Measurements from ENCODE around the gene ABHD16A.

ABHD16A gene

GRCh38 chr6:31723980-31724691 lies 21.0 kb upstream of the ABHD16A start:
- H3K36me3 Mint-ChIP-seq (ENCODE audit: low read depth): peaks cover 18% of the 10 kb centered on the region
- H3K27me3 Mint-ChIP-seq: no peaks in the 10 kb centered on the region
- H3K4me3 Mint-ChIP-seq: no peak overlapping the region
- H3K9me3 Mint-ChIP-seq: no peaks in the 10 kb centered on the region
- no peak overlapping the region for H3K27ac Mint-ChIP-seq
- H3K4me1 Mint-ChIP-seq (ENCODE audit: low read depth): peaks cover 44% of the 10 kb centered on the region

DNA sequence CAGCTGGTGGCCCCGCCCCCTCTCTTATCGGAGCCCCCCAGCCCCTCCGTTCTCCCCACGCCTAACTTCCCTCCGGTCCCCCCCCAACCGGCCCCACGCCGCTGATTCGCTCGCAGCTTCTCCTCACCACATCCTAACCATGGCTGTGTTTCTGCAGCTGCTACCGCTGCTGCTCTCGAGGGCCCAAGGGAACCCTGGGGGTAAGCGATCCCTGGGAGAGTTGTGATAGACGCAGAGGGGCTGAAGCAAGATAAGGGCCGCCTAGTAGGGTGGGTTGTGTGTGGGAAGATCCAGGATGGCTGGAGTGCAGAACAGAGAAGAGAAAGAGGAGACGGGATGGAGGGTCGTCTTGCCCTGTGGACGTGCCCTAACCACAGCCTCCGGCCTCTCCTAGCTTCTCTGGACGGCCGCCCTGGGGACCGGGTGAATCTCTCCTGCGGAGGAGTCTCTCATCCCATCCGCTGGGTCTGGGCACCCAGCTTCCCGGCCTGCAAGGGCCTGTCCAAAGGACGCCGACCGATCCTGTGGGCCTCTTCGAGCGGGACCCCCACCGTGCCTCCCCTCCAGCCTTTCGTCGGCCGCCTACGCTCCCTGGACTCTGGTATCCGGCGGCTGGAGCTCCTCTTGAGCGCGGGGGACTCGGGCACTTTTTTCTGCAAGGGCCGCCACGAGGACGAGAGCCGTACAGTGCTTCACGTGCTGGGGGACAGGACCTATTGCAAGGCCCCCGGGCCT lies 20.3 kb upstream of the ABHD16A start, which contains the start of gene MPIG6B:
TSS of gene MPIG6B (plus strand) at position 129 of the 735 bp plus-strand sequence. CDS start at position 140, 11 bp downstream.
- H3K4me1 Mint-ChIP-seq (ENCODE audit: low read depth): peaks cover 37% of the 10 kb centered on the region

GRCh38 chr6:31722173-31722572 lies 19.0 kb upstream of the ABHD16A start:
- Mint-ChIP-seq H3K4me3 (no peak overlapping the region), H3K36me3 (ENCODE audit: low read depth) (peaks cover 12% of the 10 kb centered on the region), H3K27me3 (no peaks in the 10 kb centered on the region), H3K9me3 (no peaks in the 10 kb centered on the region), H3K4me1 (ENCODE audit: low read depth) (peaks cover 27% of the 10 kb centered on the region), H3K27ac (no peak overlapping the region)

More for the DNA sequence above, 20.3 kb upstream of the ABHD16A start, which contains the start of gene MPIG6B:
- H3K27me3 Mint-ChIP-seq: no peaks in the 10 kb centered on the region
- no peaks in the 10 kb centered on the region for H3K9me3 Mint-ChIP-seq
- peaks cover 18% of the 10 kb centered on the region for H3K36me3 Mint-ChIP-seq (ENCODE audit: low read depth)
- H3K27ac Mint-ChIP-seq: peak within 1 kb of the TSS; percentile 24
- H3K4me3 Mint-ChIP-seq: no peak within 1 kb of the TSS

DNA sequence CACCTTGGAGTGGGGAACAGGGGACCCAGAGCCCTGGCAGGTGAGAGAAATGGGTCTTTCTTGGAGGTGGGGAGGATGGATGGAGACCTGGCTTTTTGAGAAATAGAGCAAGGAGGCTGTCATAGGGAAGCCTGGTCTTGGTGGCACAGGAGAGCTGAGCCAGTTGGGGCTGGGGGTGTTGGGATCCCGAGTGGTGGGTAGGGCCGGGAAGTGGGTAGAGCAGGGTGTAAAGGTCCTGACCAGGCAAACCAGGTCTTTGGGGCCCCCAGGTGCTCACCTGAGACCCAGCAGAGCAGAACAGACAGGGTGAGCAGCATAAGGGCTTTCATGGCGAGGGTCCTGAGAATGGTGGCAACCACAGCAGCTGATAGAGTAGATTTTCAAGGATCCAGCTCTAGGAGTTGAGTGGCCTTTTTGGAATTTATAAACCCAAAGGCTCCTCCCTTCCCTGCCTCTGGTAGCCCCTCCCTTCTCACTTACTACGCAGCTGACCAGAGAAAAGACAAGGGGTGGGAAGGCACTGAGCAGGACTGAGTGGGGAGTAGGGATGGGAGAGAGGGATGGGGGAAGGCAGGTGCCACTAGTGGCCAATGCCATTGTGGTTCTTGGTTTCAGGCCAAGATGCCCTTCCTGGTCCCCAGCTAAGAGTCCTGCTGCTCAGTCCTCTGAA lies 18.4 kb upstream of the ABHD16A start, which contains the start of gene LY6G6C:
TSS of gene LY6G6C (minus strand) at position 396 of the 670 bp plus-strand sequence. CDS start at position 329, 67 bp downstream.
- H3K4me1 Mint-ChIP-seq (ENCODE audit: low read depth): peaks cover 20% of the 10 kb centered on the region
- H3K36me3 Mint-ChIP-seq (ENCODE audit: low read depth): peaks cover 6% of the 10 kb centered on the region
- no peaks in the 10 kb centered on the region for H3K27me3 Mint-ChIP-seq
- H3K27ac Mint-ChIP-seq: no peak within 1 kb of the TSS
- H3K4me3 Mint-ChIP-seq: no peak within 1 kb of the TSS
- H3K9me3 Mint-ChIP-seq: no peaks in the 10 kb centered on the region

GRCh38 chr6:31720196-31720770 lies 17.2 kb upstream of the ABHD16A start:
- Mint-ChIP-seq H3K4me3 (no peak overlapping the region), H3K27ac (no peak overlapping the region), H3K4me1 (ENCODE audit: low read depth) (peaks cover 10% of the 10 kb centered on the region), H3K36me3 (ENCODE audit: low read depth) (no peaks in the 10 kb centered on the region), H3K27me3 (no peaks in the 10 kb centered on the region), H3K9me3 (no peaks in the 10 kb centered on the region)

- Mint-ChIP-seq H3K4me3 (no peak overlapping the region), H3K36me3 (ENCODE audit: low read depth) (no peaks in the 10 kb centered on the region), H3K4me1 (ENCODE audit: low read depth) (peaks cover 12% of the 10 kb centered on the region), H3K27me3 (no peaks in the 10 kb centered on the region), H3K9me3 (no peaks in the 10 kb centered on the region), H3K27ac (no peak overlapping the region)
These were observed 15.9 kb upstream of the ABHD16A start for GRCh38 chr6:31719001-31719400.

DNA sequence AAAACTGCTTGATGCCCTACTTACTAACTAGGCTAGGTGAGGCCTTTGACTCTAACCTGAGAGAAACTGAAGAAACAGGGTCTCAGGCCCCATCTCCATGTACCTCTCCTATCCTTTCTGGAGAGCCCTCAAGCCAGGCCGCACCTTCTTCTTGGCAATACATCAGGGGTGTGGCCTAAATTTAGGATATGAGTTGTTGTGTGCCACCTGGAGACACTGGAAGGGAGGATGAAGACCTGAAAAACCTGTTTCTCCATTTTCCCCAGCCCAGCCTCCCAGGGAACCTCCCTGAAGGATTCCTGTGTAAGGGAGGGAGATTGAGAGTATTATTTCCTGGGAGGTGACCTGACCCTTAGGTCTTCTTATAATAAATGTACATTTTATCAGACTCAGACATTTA lies 15.1 kb upstream of the ABHD16A start:
- no peaks in the 10 kb centered on the region for H3K27me3 Mint-ChIP-seq
- no peak overlapping the region for H3K27ac Mint-ChIP-seq
- no peaks in the 10 kb centered on the region for H3K9me3 Mint-ChIP-seq
- H3K4me1 Mint-ChIP-seq (ENCODE audit: low read depth): peaks cover 8% of the 10 kb centered on the region
- no peak overlapping the region for H3K4me3 Mint-ChIP-seq
- H3K36me3 Mint-ChIP-seq (ENCODE audit: low read depth): no peaks in the 10 kb centered on the region

DNA sequence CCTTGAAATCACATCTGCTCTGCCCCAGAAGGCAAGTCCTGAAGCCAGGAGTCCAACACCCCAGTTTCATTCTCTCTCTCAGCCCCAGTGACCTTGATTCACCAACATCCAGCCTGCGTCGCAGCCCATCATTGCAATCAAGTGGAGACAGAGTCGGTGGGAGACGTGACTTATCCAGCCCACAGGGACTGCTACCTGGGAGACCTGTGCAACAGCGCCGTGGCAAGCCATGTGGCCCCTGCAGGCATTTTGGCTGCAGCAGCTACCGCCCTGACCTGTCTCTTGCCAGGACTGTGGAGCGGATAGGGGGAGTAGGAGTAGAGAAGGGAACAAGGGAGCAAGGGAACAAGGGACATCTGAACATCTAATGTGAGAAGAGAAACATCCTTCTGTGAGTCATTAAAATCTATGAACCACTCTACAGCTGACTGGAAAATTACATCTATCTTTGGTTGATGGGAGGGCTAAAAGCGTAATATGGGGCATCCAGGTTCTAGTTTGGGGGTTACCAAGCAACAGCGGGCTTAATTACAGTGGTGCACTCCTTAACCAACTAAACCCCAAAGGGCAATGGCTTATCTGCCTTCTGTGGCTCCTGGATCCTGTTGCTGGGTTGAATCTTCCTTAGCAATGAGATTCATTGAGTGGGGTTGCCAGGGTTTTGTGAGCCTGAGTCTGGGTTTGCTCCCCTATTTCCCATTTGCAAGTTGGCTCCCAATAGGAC lies 14.5 kb upstream of the ABHD16A start:
- Mint-ChIP-seq H3K36me3 (ENCODE audit: low read depth) (no peaks in the 10 kb centered on the region), H3K4me3 (no peak overlapping the region), H3K27ac (no peak overlapping the region), H3K27me3 (no peaks in the 10 kb centered on the region), H3K4me1 (ENCODE audit: low read depth) (peaks cover 7% of the 10 kb centered on the region), H3K9me3 (no peaks in the 10 kb centered on the region)

- Mint-ChIP-seq H3K4me1 (ENCODE audit: low read depth) (peaks cover 14% of the 10 kb centered on the region), H3K36me3 (ENCODE audit: low read depth) (no peaks in the 10 kb centered on the region), H3K4me3 (no peak within 1 kb of the TSS), H3K27ac (no peak within 1 kb of the TSS), H3K9me3 (no peaks in the 10 kb centered on the region), H3K27me3 (no peaks in the 10 kb centered on the region)
These were observed 12.2 kb upstream of the ABHD16A start, which contains the start of gene LY6G6D for GRCh38 chr6:31715022-31715958. LY6G6D (plus strand) TSS chr6:31715348; CDS start chr6:31715356, 8 bp downstream.

- H3K9me3 Mint-ChIP-seq: no peaks in the 10 kb centered on the region
- H3K4me1 Mint-ChIP-seq (ENCODE audit: low read depth): peaks cover 14% of the 10 kb centered on the region
- no peaks in the 10 kb centered on the region for H3K27me3 Mint-ChIP-seq
- H3K27ac Mint-ChIP-seq: no peak overlapping the region
- H3K36me3 Mint-ChIP-seq (ENCODE audit: low read depth): no peaks in the 10 kb centered on the region
- H3K4me3 Mint-ChIP-seq: no peak overlapping the region
These were observed 11.0 kb upstream of the ABHD16A start for GRCh38 chr6:31713991-31714684.

DNA sequence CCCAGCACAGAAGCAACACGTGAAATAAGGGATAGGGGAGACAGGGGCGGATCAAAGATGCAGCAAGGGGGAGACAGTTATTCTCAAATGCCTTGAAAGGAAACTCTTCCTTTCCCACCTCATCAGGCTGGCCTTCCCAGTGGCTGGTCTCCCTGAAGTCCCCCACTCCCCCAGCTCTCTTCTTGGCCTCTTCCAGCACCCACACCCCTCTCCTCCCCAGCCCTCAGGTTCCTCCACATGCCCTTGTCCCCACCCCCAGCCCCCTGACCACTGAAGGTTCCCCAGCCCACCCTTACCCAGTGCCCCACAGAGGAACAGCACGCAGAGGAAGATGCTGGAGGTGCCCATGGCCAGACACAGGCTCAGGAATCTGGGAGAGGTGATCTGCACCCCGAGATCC lies 10.3 kb upstream of the ABHD16A start:
- Mint-ChIP-seq H3K4me1 (ENCODE audit: low read depth) (peaks cover 14% of the 10 kb centered on the region), H3K9me3 (no peaks in the 10 kb centered on the region), H3K36me3 (ENCODE audit: low read depth) (no peaks in the 10 kb centered on the region), H3K4me3 (no peak overlapping the region), H3K27ac (no peak overlapping the region), H3K27me3 (no peaks in the 10 kb centered on the region)

DNA sequence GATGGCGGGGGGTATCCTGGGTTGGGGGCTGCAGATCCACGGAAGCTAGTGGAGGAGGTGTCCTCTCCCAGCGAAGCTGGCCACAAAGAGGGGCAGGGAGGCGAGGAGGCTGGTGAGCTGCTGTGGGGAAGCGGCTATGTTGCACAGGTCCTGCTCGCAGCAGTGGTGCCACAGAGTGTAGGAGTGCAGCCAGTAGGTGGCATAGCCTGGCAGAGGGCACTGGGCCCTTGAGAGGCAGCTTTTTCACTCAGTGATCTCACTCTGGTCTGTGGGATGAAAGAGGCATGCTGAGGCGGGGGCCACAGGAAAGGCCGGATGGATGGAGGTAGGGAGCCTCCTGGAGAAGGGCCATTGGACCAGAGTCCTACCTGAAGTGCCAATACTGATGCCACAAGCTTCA lies 9.2 kb upstream of the ABHD16A start:
- H3K4me3 Mint-ChIP-seq: no peak overlapping the region
- H3K27ac Mint-ChIP-seq: no peak overlapping the region
- no peaks in the 10 kb centered on the region for H3K36me3 Mint-ChIP-seq (ENCODE audit: low read depth)
- H3K9me3 Mint-ChIP-seq: no peaks in the 10 kb centered on the region
- no peaks in the 10 kb centered on the region for H3K27me3 Mint-ChIP-seq
- peaks cover 14% of the 10 kb centered on the region for H3K4me1 Mint-ChIP-seq (ENCODE audit: low read depth)

DNA sequence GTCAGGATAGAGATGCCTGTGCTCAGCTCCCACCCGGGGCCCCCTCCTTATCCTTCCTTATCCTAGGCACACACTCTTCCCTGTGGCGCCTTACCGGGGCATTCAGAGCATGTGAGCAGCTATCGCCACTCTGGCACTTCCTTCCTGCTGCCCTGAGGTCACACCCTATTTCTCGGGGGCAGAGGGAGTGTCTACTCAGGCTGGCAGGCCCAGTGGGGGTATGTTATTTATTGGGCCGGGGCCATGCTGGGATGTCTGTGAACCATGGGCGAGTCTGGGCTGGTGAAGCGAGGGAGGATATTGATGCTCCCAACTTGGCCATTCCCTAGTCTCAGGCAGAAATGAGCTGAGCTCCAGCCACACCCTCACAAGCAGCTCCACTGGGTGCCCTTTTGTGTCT lies 8.1 kb upstream of the ABHD16A start:
- H3K4me1 Mint-ChIP-seq (ENCODE audit: low read depth): peaks cover 14% of the 10 kb centered on the region
- H3K36me3 Mint-ChIP-seq (ENCODE audit: low read depth): no peaks in the 10 kb centered on the region
- no peaks in the 10 kb centered on the region for H3K27me3 Mint-ChIP-seq
- H3K4me3 Mint-ChIP-seq: no peak overlapping the region
- H3K27ac Mint-ChIP-seq: no peak overlapping the region
- H3K9me3 Mint-ChIP-seq: no peaks in the 10 kb centered on the region

Data from stimulated activated naive CD8-positive, alpha-beta T cell treated with anti-CD3 and anti-CD28 coated beads, Interleukin-15, Interleukin-2, amounts not matched to agents 100 ng/mL and 50 ng/mL, for 24 hours (primary cell).